HG03045 (cell line): ENCODE data around the gene CELA3A.
"Not testable (repeated sequence)": the region's sequence is repeated elsewhere in the genome, so short reads cannot be mapped to it uniquely, and the experiment has no call there.

Source experiments
- ATAC-seq: cut with Tn5 transposase; IDR thresholded peaks from one replicate; pipeline ENCODE4 v1.9.1; 2021; ENCODE audit warnings: mild to moderate bottlenecking, moderate library complexity; ENCODE audit not compliant: unreplicated experiment

The CELA3A gene, protein sequence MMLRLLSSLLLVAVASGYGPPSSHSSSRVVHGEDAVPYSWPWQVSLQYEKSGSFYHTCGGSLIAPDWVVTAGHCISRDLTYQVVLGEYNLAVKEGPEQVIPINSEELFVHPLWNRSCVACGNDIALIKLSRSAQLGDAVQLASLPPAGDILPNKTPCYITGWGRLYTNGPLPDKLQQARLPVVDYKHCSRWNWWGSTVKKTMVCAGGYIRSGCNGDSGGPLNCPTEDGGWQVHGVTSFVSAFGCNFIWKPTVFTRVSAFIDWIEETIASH

GRCh38 chr1:22001409-22001808 lies at the start of gene CELA3A:
TSS of gene CELA3A (plus strand) at chr1:22001657. CDS start at chr1:22001675, 18 bp downstream.
- ATAC-seq, result no peak

DNA sequence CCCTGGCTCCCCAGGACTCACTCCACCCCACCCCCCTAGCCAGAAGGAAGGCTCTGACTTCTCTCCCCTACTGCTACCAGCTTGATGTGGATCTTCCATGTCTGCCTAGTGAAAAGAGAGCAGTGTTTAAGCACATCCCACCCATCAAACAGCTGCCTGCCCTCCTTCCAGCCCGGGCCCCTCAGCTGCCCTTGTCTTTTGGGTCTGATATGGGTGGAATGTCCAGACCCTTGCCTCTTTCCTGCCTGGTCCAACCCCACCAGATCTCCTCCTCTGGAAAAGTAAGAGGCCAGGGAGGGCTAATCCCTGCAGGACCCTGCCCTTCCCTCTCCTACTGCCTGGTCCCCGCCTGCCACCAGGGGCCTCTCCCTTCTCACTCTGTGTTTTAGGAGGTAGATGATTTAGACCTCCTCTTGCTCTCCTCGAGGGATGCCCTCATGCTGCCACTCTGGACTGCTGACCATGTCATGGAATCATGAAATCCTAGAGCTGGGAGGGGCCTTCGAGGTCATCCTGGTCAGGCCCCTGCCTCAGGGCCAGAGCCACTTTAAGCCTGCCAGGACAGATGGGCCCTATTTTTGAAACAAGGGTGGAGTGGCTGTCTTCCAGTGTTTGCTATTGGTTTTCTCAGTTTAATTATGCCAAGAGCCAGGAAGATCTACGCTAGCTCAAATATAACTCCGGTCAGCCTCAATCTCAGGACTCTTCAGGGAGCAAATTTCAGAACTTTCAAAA lies 48.5 kb upstream of the CELA3A start:
- no peak for ATAC-seq

- no peak for ATAC-seq
These were observed 46.4 kb upstream of the CELA3A start for GRCh38 chr1:21955058-21955457.

DNA sequence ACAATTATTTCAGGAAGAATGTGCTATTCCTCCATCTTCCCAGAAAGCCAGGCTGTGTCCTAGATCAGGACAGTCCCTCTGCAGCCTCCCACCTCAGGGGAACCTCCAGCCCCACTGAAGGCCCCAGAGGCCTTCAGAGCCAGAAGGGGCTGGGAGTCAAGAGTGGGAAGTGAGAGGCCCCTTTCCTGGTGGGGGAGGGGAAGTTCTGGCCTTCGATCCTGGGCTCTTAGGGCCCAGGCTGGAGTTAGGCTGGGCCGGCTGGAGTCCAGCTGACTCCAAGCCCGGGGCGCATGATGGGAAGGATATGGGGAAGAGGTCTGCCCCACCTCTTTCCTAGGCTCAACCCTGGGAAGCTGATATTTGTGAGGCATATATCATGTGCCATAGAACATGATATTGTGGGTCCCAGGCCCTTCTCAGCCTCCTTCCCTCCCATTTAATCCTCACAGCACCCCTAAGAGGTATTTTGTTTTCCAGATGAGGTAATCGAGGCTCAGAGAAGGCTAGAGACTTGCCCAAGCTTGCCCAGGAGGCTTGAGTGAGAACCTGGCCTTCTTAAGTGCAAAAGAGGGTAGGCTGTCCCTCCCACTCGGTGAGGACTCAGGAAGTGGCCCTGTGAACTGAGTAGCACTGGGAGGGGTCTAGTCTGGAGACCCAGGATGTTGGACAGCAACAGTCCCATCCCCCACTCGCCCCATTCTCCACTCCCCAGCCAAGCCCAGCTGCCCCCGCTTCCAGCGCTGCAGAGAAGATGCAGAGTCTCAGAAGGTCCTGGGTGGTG lies 45.8 kb upstream of the CELA3A start:
- no peak for ATAC-seq

- ATAC-seq, result no peak
These were observed 44.5 kb upstream of the CELA3A start for GRCh38 chr1:21956720-21957552.

GRCh38 chr1:21961337-21961736 lies 40.1 kb upstream of the CELA3A start:
- ATAC-seq, result no peak

DNA sequence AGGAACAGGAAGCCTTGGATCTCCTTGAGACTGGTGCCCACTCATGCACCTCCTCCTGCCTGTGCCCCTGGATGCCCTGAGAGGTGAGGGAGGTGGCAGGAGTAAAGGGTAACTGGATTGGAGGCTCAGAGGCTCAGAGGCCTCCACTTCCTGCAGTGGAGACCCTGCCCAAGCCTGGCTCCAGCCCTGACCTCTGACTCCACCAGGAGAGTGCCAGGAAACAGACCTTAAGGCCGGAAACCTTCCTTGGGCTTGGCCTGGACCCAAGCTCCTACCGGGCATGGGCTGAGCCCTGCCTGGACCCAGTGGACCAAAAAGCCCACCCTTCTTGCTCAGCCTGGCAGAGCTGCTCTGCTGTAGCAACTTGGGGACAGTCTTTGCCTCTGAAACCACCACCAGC lies 39.7 kb upstream of the CELA3A start:
- no peak for ATAC-seq

DNA sequence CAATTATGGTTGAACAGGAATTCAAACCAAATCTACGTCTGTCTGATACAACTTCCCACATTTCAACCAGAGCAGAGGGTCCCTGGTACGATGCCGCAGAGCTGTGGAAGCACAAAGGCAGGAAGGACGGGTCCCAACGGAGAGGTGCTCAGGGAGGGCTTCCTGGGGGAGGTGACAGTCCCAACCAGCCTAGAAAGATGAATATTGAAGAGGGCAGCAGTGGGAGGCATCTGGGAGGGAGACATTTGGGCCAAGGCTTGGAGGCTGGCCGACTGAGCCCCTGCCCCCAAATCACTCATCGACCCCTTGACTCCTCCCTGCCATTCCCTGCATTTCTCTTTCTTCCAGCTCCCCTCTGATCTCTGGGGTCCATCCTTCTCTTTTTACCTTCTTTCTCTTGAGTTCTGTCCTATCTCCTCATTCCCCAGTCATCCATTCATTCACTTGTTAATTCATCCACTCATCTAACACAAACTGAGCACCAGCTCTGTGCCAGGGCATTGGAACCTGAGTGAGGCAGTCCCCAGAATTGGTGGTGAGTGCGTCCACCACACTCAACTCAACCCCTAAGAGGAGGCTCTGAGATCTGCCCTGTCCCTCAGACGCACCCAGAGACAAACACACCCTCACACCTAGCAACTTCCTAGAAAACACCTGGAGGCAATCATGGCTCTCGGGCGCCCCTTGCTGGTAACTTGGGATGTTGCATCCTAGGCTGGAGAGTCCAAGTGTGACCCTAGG lies 37.8 kb upstream of the CELA3A start:
- ATAC-seq, result no peak

- ATAC-seq, result no peak
These were observed 35.0 kb upstream of the CELA3A start for GRCh38 chr1:21966247-21967000.

GRCh38 chr1:21967216-21967615 lies 34.2 kb upstream of the CELA3A start:
- ATAC-seq, result not testable (repeated sequence)

- not testable (repeated sequence) for ATAC-seq
These were observed 32.4 kb upstream of the CELA3A start for GRCh38 chr1:21969066-21969465.

- ATAC-seq, result not testable (repeated sequence)
These were observed 30.9 kb upstream of the CELA3A start for GRCh38 chr1:21970523-21970922.

- not testable (repeated sequence) for ATAC-seq
These were observed 28.4 kb upstream of the CELA3A start for GRCh38 chr1:21972973-21973441.

GRCh38 chr1:21973948-21974347 lies 27.5 kb upstream of the CELA3A start:
- not testable (repeated sequence) for ATAC-seq

DNA sequence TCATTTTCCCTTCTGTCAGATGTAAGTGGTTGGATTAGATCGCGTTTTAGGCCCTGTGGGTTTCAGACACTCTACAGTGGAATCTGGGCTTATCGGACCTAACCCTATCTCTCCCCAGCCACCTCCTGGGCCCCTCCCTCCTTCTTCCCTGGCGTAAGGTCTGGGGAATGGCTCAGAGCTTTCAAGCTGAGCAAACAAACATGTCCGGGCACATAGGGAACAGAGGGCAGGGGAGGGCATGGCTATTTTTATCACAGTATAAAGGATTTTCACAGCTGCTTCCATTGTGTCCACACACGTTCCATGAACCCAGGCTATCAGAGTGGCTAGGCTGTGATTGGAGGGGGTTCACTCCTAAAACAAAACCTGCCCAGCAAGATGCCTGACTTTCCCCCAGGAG lies 26.8 kb upstream of the CELA3A start:
- not testable (repeated sequence) for ATAC-seq

DNA sequence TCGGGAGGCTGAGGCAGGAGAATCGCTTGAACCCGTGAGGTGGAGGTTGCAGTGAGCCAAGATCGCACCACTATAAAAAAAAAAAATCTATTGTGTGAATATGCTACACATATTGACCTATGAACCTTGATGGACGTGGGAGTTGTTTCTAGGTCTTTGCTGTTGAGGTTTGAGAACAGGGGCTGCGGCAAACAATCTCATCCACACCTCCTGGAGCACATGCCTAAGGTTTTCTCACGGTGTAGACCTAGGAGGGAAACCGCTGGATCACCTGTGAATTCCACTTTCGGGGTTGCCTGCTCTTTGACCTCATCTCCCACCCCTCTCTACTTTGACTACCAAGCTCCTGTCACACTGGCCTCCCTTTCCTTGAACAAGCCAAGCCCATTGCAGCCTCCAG lies 26.2 kb upstream of the CELA3A start:
- ATAC-seq, result not testable (repeated sequence)

DNA sequence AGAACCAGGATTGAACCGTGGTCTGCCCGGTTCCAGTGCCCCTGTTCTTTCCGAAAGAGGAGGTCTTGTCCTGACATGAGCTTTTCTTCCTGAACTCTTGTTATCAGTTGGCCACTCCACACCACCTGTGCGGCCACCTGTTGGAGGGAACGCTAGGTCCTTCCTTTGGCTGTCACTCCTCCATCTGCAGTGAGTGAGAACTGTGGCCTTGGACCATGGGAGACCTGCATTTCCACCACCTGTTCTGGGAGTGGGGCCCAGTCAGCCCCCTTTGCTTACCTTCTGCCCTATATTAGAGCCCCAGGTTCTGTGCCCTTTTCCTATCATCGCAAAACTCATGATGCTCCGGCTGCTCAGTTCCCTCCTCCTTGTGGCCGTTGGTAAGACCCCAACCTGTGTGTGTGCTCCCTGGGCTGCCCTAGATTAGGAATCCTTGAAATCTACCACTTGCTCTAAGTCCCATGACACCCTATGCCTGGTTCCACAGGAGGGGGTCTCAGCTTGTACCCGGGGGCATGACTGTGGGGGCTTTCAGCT lies 24.7 kb upstream of the CELA3A start, which contains the start of gene CELA3B:
Gene CELA3B, plus strand, starts transcription at position 320 of the 537 bp plus-strand sequence. Its CDS starts 18 bp downstream, at position 338.
- ATAC-seq, result not testable (repeated sequence)

DNA sequence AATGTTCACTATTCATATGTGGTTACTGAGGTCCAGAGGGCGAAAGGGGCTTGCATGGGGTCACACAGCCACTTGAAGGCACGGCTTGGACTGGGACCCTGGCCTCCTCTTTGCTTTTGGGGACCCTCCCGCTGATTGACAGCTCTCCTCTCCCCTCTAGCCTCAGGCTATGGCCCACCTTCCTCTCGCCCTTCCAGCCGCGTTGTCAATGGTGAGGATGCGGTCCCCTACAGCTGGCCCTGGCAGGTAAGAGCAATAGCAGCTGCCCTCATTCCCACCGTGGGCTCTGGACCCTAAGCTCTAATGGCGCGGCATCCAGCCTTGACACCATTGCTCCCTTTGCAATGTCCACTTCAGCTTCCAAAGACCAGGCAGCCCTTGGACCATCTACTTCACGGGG lies 23.2 kb upstream of the CELA3A start:
- ATAC-seq, result not testable (repeated sequence)
